IMR-90 (cell line): ENCODE measurements around the gene PSMA8. TPM values are rescaled to one million over a fixed set of nuclear protein-coding genes. Genes with fewer than 3 reads are reported as not detected.
"Not testable (repeated sequence)": the region's sequence is repeated elsewhere in the genome, so short reads cannot be mapped to it uniquely, and the experiment has no call there.

Source experiments
- ATAC-seq: fragments of 200-7000 bp; cut with Tn5 transposase; 2 replicates; pipeline ENCODE4 v1.9.1; 2020; ENCODE audit warnings: low read depth, mild to moderate bottlenecking, moderate library complexity
- BruUV-seq: library from RNA; stranded (reverse); fragments of 400-500 nt; replicated peaks from 2 replicates; lab custom pipeline; 2021; lab: Mats Ljungman, UMichigan
- CTCF ChIA-PET: fragments of 300-600 bp; formaldehyde crosslinking; extraction: SDS; loops from one replicate; lab custom pipeline; 2021; ENCODE audit warnings: antibody characterized with exemption; lab: Yijun Ruan, JAX
- POLR2A ChIA-PET: fragments of 300-600 bp; sonication (Branson Sonifier 250); formaldehyde crosslinking; loops from one replicate; lab custom pipeline; 2022; ENCODE audit warnings: antibody characterized with exemption; ENCODE audit not compliant: unreplicated experiment; lab: Charles Lee
- DNase-seq: peaks from one replicate; pipeline ENCODE4 v3.0.0; 2013
- H2AFZ ChIP-seq: replicated peaks from 2 replicates; pipeline ENCODE3; 2013; ENCODE audit warnings: low read length, mild to moderate bottlenecking; ENCODE audit not compliant: poor library complexity
- H2AK5ac ChIP-seq: 2 replicates; pipeline ENCODE4 v1.6.1; 2013; ENCODE audit warnings: low read depth, low read length, inconsistent platforms
- H2AK9ac ChIP-seq: replicated peaks from 2 replicates; pipeline ENCODE3; 2013; ENCODE audit warnings: mild to moderate bottlenecking, low read depth, low read length, moderate library complexity; ENCODE audit not compliant: poor library complexity
- H2BK120ac ChIP-seq: 2 replicates; pipeline ENCODE4 v1.6.1; 2013; ENCODE audit warnings: low read depth, low read length, inconsistent platforms
- H2BK15ac ChIP-seq: 3 replicates; pipeline ENCODE4 v1.6.1; 2013; ENCODE audit warnings: low read depth, low read length, inconsistent platforms
- H2BK20ac ChIP-seq: 2 replicates; pipeline ENCODE4 v1.6.1; 2013; ENCODE audit warnings: low read depth, mild to moderate bottlenecking, inconsistent platforms, low read length, moderate library complexity
- H2BK5ac ChIP-seq: 2 replicates; pipeline ENCODE4 v1.6.1; 2013; ENCODE audit warnings: mild to moderate bottlenecking, low read depth, low read length, inconsistent platforms; ENCODE audit not compliant: poor library complexity, severe bottlenecking
- H3K14ac ChIP-seq: replicated peaks from 2 replicates; pipeline ENCODE4 v1.6.1; 2013; ENCODE audit warnings: low read depth, low read length, inconsistent platforms
- H3K18ac ChIP-seq: 2 replicates; pipeline ENCODE4 v1.6.1; 2013; ENCODE audit warnings: low read depth, low read length, control low read depth
- H3K23ac ChIP-seq: 2 replicates; pipeline ENCODE4 v1.6.1; 2013; ENCODE audit warnings: low read depth, low read length, inconsistent platforms
- H3K27ac ChIP-seq: 2 replicates; pipeline ENCODE4 v1.5.1; 2013; ENCODE audit warnings: mild to moderate bottlenecking, control low read depth, low read length; ENCODE audit not compliant: insufficient read depth
- H3K27me3 ChIP-seq: 2 replicates; pipeline ENCODE4 v1.6.1; 2013; ENCODE audit warnings: low read length; ENCODE audit not compliant: control insufficient read depth, insufficient read depth
- H3K36me3 ChIP-seq: 2 replicates; pipeline ENCODE4 v1.6.1; 2013; ENCODE audit warnings: low read length, mixed read lengths; ENCODE audit not compliant: control insufficient read depth, insufficient read depth
- H3K4ac ChIP-seq: 2 replicates; pipeline ENCODE4 v1.6.1; 2013; ENCODE audit warnings: low read depth, low read length, inconsistent platforms
- H3K4me1 ChIP-seq: 2 replicates; pipeline ENCODE4 v1.6.1; 2013; ENCODE audit warnings: low read length, mixed read lengths; ENCODE audit not compliant: control insufficient read depth, insufficient read depth
- H3K4me2 ChIP-seq: 2 replicates; pipeline ENCODE4 v1.6.1; 2013; ENCODE audit warnings: low read depth, mild to moderate bottlenecking, control low read depth, low read length, moderate library complexity
- H3K4me3 ChIP-seq: 2 replicates; pipeline ENCODE4 v1.5.1; 2013; ENCODE audit warnings: low read depth, mild to moderate bottlenecking, control low read depth, low read length, moderate library complexity; ENCODE audit not compliant: insufficient read depth
- H3K56ac ChIP-seq: 2 replicates; pipeline ENCODE4 v1.6.1; 2013; ENCODE audit warnings: low read length, inconsistent platforms; ENCODE audit not compliant: insufficient read depth; ENCODE audit errors: extremely low read depth
- H3K79me1 ChIP-seq, 2 experiments: 2 replicates each; pipeline ENCODE4 v1.6.1; 2013; ENCODE audit warnings: low read length in 2 of 2, inconsistent platforms in 1 of 2, low read depth in 1 of 2
- H3K9ac ChIP-seq: 2 replicates; pipeline ENCODE4 v1.6.1; 2013; ENCODE audit warnings: low read depth, low read length, control low read depth
- H3K9me1 ChIP-seq: 2 replicates; pipeline ENCODE4 v1.6.1; 2013; ENCODE audit warnings: low read length, inconsistent platforms; ENCODE audit not compliant: insufficient read depth
- H3K9me3 ChIP-seq: 2 replicates; pipeline ENCODE4 v1.6.1; 2013; ENCODE audit warnings: low read length; ENCODE audit not compliant: control insufficient read depth, insufficient read depth
- H4K20me1 ChIP-seq: 2 replicates; pipeline ENCODE4 v1.6.1; 2013; ENCODE audit warnings: low read length, inconsistent platforms; ENCODE audit not compliant: insufficient read depth
- H4K5ac ChIP-seq: 2 replicates; pipeline ENCODE4 v1.6.1; 2013; ENCODE audit warnings: mild to moderate bottlenecking, low read depth, low read length, control low read depth
- H4K8ac ChIP-seq, 2 experiments: 2 replicates each; pipeline ENCODE4 v1.6.1; 2013; ENCODE audit warnings: low read depth in 2 of 2, low read length in 2 of 2, control low read depth in 1 of 2, inconsistent platforms in 1 of 2
- H4K91ac ChIP-seq: 2 replicates; pipeline ENCODE4 v1.6.1; 2013; ENCODE audit warnings: low read depth, low read length, inconsistent platforms; ENCODE audit not compliant: insufficient read depth
- MAFK ChIP-seq: IDR thresholded peaks from 2 replicates; pipeline ENCODE4 v1.6.1; 2012; ENCODE audit warnings: low read depth, low read length, improper control_type of control experiment
- MAZ ChIP-seq: IDR thresholded peaks from 2 replicates; pipeline ENCODE4 v1.6.1; 2012; ENCODE audit warnings: low read depth, mild to moderate bottlenecking, low read length, improper control_type of control experiment, moderate library complexity, borderline replicate concordance
- NFE2L2 ChIP-seq: fragments of 150-350 bp; IDR thresholded peaks from 2 replicates; pipeline ENCODE4 v1.6.1; 2016; ENCODE audit warnings: low read depth, mild to moderate bottlenecking, low read length
- WGBS, 2 experiments: methylation state at CpG; one replicate each; pipeline versions ENCODE4 v1.1.5 to v1.1.7; 2013; ENCODE audit warnings: missing lambda C conversion rate in 2 of 2; ENCODE audit not compliant: insufficient read length in 1 of 2; ENCODE audit errors: extremely low coverage in 2 of 2; 5-methylcytosine and 5-hydroxymethylcytosine counted together
- dilution Hi-C: fragments of 300-500 bp; cut with HindIII; formaldehyde crosslinking; loops from one replicate; pipeline ENCODE4 v1.14.3; 2018; ENCODE audit warnings: low sequenced_read_pairs; ENCODE audit not compliant: unreplicated experiment
- in situ Hi-C: fragments of 300-500 bp; cut with MboI; formaldehyde crosslinking; loops from 3 replicates; pipeline ENCODE4 v1.14.3; 2019; ENCODE audit warnings: low sequenced_read_pairs, inconsistent platforms, mixed read lengths
- intact Hi-C: fragments of 100-400 bp; cut with micrococcal nuclease; formaldehyde crosslinking; loops from 2 replicates; pipeline ENCODE4 v1.10.0; 2022
- polyA plus RNA-seq, 3 experiments: library from polyadenylated mRNA; depleted of rRNA; stranded (reverse); fragments of >200 nt; gene quantifications; 2 replicates each; pipeline ENCODE4 v1.2.3, GENCODE V29; 2012; ENCODE audit warnings: low replicate concordance in 1 of 3
- total RNA-seq: library from RNA; depleted of rRNA; stranded (reverse); fragments of >200 nt; gene quantifications from 2 replicates; pipeline ENCODE4 v1.2.3, GENCODE V29; 2012
- TF ChIP-seq, protein P1 (sequence below): fragments of 150-350 bp; IDR thresholded peaks from 2 replicates; pipeline ENCODE4 v1.6.1; 2016; ENCODE audit warnings: low read depth, mild to moderate bottlenecking, low read length, moderate library complexity, borderline replicate concordance
- TF ChIP-seq, protein P2 (sequence below): conservative IDR thresholded peaks from 2 replicates; pipeline ENCODE4 v1.5.1; 2012; ENCODE audit warnings: mild to moderate bottlenecking, low read depth, low read length, improper control_type of control experiment

PSMA8 gene
- total and polyA plus RNA-seq, 2 of the 4 experiments (the other 2 are of a cell fraction): not detected

DNA sequence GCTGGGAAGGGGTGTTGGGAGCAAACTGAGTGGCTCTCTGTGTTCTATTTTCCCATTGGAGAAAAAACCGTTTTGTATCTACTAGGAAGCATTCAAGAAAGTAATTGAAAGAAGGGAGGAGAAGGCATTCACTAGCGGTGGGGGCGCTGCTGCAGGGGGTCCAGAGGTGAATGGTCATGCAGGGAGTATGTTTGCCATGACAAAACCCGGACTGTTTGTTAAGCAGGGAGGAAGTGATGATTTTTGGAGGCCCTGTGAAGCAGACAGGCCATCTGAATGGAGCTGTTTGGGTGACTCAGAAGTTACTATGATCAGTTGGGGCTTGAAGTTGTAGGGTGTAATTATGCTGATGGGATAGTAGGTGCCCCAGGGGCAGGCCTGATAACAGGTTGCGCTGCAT, 99.5 kb downstream of the PSMA8 start:
- Histone ChIP-seq H3K9ac (no peak overlapping the region), H3K27me3 (no peaks in the 10 kb centered on the region), H3K23ac (no peak overlapping the region), H4K5ac (no peak overlapping the region), H3K4me2 (no peak overlapping the region), H2BK5ac (no peak overlapping the region), H4K91ac (no peak overlapping the region), H3K9me1 (no peaks in the 10 kb centered on the region), H3K14ac (no peak overlapping the region), H3K4ac (no peak overlapping the region), H4K8ac (no peak overlapping the region), H3K36me3 (no peaks in the 10 kb centered on the region), H2BK20ac (no peak overlapping the region), H3K27ac (no peak overlapping the region), H3K79me1 (no peaks in the 10 kb centered on the region), H3K4me3 (no peak overlapping the region), H2AFZ (no peak overlapping the region), H2BK15ac (no peak overlapping the region), H2BK120ac (no peak overlapping the region), H3K4me1 (no peaks in the 10 kb centered on the region), H2AK5ac (no peak overlapping the region), H2AK9ac (no peak overlapping the region), H4K20me1 (no peaks in the 10 kb centered on the region), H3K9me3 (no peaks in the 10 kb centered on the region), H3K56ac (no peak overlapping the region), H3K18ac (no peak overlapping the region)
- ChIA-PET CTCF (no interaction called here), POLR2A (no interaction called here)
- TF ChIP-seq MAFK (no peak), NFE2L2 (no peak), MAZ (no peak)
- TF ChIP-seq, protein P1, sequence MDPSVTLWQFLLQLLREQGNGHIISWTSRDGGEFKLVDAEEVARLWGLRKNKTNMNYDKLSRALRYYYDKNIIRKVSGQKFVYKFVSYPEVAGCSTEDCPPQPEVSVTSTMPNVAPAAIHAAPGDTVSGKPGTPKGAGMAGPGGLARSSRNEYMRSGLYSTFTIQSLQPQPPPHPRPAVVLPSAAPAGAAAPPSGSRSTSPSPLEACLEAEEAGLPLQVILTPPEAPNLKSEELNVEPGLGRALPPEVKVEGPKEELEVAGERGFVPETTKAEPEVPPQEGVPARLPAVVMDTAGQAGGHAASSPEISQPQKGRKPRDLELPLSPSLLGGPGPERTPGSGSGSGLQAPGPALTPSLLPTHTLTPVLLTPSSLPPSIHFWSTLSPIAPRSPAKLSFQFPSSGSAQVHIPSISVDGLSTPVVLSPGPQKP: no peak
- TF ChIP-seq, protein P2, sequence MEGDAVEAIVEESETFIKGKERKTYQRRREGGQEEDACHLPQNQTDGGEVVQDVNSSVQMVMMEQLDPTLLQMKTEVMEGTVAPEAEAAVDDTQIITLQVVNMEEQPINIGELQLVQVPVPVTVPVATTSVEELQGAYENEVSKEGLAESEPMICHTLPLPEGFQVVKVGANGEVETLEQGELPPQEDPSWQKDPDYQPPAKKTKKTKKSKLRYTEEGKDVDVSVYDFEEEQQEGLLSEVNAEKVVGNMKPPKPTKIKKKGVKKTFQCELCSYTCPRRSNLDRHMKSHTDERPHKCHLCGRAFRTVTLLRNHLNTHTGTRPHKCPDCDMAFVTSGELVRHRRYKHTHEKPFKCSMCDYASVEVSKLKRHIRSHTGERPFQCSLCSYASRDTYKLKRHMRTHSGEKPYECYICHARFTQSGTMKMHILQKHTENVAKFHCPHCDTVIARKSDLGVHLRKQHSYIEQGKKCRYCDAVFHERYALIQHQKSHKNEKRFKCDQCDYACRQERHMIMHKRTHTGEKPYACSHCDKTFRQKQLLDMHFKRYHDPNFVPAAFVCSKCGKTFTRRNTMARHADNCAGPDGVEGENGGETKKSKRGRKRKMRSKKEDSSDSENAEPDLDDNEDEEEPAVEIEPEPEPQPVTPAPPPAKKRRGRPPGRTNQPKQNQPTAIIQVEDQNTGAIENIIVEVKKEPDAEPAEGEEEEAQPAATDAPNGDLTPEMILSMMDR: no peak
- DNase-seq: no peak
- dilution Hi-C loops (no loop called here), intact Hi-C loops (no loop called here), in situ Hi-C loops (no loop called here)
- WGBS, 2 experiments: 20% methylated on average over 4 of the region's 5 CpGs; no CpG with 5 or more reads in 1 of the 2 experiments
- no TSS peak for BruUV-seq
- ATAC-seq: no peak

DNA sequence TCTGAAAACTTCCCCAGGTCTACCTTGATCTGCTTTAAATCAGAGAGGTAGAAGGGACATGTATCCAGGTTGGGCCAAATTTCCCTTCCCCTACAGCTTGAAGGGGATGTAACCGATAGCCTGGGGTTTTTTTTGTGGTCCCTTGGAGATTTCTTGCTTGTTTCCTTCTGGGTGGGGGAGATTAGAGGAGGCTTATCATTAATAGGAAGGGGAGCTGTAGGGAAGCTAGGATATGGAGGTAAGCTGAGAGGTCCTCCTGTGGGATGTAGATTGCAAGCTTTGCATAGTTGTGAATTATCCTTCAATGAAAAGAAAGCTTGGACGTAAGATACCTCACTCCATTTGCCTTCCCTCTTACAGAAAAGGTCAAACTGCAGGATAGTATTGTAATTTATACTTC, 103.7 kb downstream of the PSMA8 start:
- H2BK120ac ChIP-seq, H3K56ac ChIP-seq, H4K91ac ChIP-seq, ATAC-seq, H2BK5ac ChIP-seq, POLR2A ChIA-PET, H3K9me1 ChIP-seq, H3K4me1 ChIP-seq, H2AK9ac ChIP-seq, H3K9ac ChIP-seq, H3K36me3 ChIP-seq, in situ Hi-C loops, H2AK5ac ChIP-seq, H4K8ac ChIP-seq, H2BK20ac ChIP-seq, H3K27me3 ChIP-seq, H4K20me1 ChIP-seq, H3K23ac ChIP-seq, H4K5ac ChIP-seq, H2BK15ac ChIP-seq, H3K79me1 ChIP-seq, CTCF ChIA-PET, H3K4me3 ChIP-seq, H3K4me2 ChIP-seq, H3K18ac ChIP-seq, H3K14ac ChIP-seq, BruUV-seq, H3K9me3 ChIP-seq, H3K27ac ChIP-seq, H3K4ac ChIP-seq, H2AFZ ChIP-seq, dilution Hi-C loops, intact Hi-C loops, DNase-seq: not testable (repeated sequence)
- no CpG with 5 or more reads among the region's 2 CpGs for WGBS, 2 experiments
